Activated CD8-positive, alpha-beta T cell treated with anti-CD3 and anti-CD28 coated beads, Interleukin-2, amount 10 ng/mL, durations not matched to agents 7 days and 5 days (primary cell): ENCODE measurements around the gene TBC1D10B. TPM values are rescaled to one million over a fixed set of nuclear protein-coding genes. Genes with fewer than 3 reads are reported as not detected.
"Not testable (repeated sequence)": the region's sequence is repeated elsewhere in the genome, so short reads cannot be mapped to it uniquely, and the experiment has no call there.

Experiments
- ATAC-seq: fragments of 150-1000 bp; cut with Tn5 transposase; one replicate; pipeline ENCODE4 v1.10.0; 2021; ENCODE audit warnings: moderate library complexity
- CTCF ChIA-PET: fragments of 350-600 bp; sonication (Branson Sonifier 250); formaldehyde crosslinking; loops from one replicate; lab custom pipeline; 2021; ENCODE audit warnings: antibody characterized with exemption; lab: Charles Lee
- POLR2A ChIA-PET: fragments of 350-600 bp; sonication (Branson Sonifier 250); formaldehyde crosslinking; loops from one replicate; lab custom pipeline; 2021; ENCODE audit warnings: antibody characterized with exemption; lab: Charles Lee
- DNase-seq: peaks from one replicate; pipeline ENCODE4 v3.0.0-alpha.2; 2020
- H3K27ac Mint-ChIP-seq: one replicate; pipeline ENCODE4 v1.8.0; 2021; ENCODE audit warnings: mild to moderate bottlenecking, mixed read lengths
- H3K27me3 Mint-ChIP-seq: one replicate; pipeline ENCODE4 v1.8.0; 2021; ENCODE audit warnings: low read depth, mixed read lengths
- H3K36me3 Mint-ChIP-seq: one replicate; pipeline ENCODE4 v1.8.0; 2021; ENCODE audit warnings: low read depth, mixed read lengths
- H3K4me1 Mint-ChIP-seq: one replicate; pipeline ENCODE4 v1.8.0; 2021; ENCODE audit warnings: low read depth, mixed read lengths
- H3K4me3 Mint-ChIP-seq: one replicate; pipeline ENCODE4 v1.8.0; 2021; ENCODE audit warnings: mild to moderate bottlenecking, mixed read lengths
- H3K9me3 Mint-ChIP-seq: one replicate; pipeline ENCODE4 v1.8.0; 2022; ENCODE audit warnings: mixed read lengths; ENCODE audit not compliant: insufficient read depth
- total RNA-seq, 2 experiments: library from RNA; stranded (reverse); gene quantifications; one replicate each; pipeline ENCODE4 v1.2.3, GENCODE V29; 2021

TBC1D10B gene
- total RNA-seq, 2 experiments from 2014 or later, result 75.4 to 75.7 TPM

- no peak for ATAC-seq
- Mint-ChIP-seq H3K36me3 (peaks cover 31% of the 10 kb centered on the region), H3K9me3 (no peaks in the 10 kb centered on the region), H3K27ac (no peak overlapping the region), H3K4me1 (peaks cover 64% of the 10 kb centered on the region), H3K27me3 (peaks cover 4% of the 10 kb centered on the region), H3K4me3 (peak overlapping the region; percentile 80)
- ChIA-PET POLR2A (interaction anchor here (1.2 kb wide), 1 partner anchor 15 kb away, joined by 7 read pairs; the partner anchor contains the start of gene SEPTIN1), CTCF (interaction anchor here (3.1 to 8.9 kb wide), 2 partner anchors 11 to 14 kb away, joined by 20 to 79 read pairs; partner anchors contain the start of genes SEPTIN1 and ZNF771)
- no peak for DNase-seq
Measured at GRCh38 chr16:30397056-30397455, 26.8 kb upstream of the TBC1D10B start.

- Mint-ChIP-seq H3K4me1 (peaks cover 62% of the 10 kb centered on the region), H3K36me3 (peaks cover 31% of the 10 kb centered on the region), H3K4me3 (peak overlapping the region; percentile 80)
- not testable (repeated sequence) for DNase-seq, H3K9me3 Mint-ChIP-seq, H3K27ac Mint-ChIP-seq, H3K27me3 Mint-ChIP-seq, ATAC-seq
- ChIA-PET POLR2A (interaction anchor here (1.1 to 3.3 kb wide), 3 partner anchors 11 to 139 kb away, joined by 3 to 31 read pairs (median 5); partner anchors contain the start of genes SEPTIN1 and ZNF771), CTCF (interaction anchor here (1.8 to 8.9 kb wide), 3 partner anchors 12 to 28 kb away, joined by 5 to 79 read pairs (median 20); partner anchors contain the start of genes SEPTIN1 and ZNF771)
Measured at GRCh38 chr16:30396627-30397026, 26.3 kb upstream of the TBC1D10B start.

- no peak for ATAC-seq
- H3K36me3 Mint-ChIP-seq, result peaks cover 31% of the 10 kb centered on the region
- no peak for DNase-seq
- POLR2A ChIA-PET, result interaction anchor here (1.1 to 3.3 kb wide), 5 partner anchors 11 to 140 kb away, joined by 3 to 31 read pairs (median 5); partner anchors contain the start of genes SEPTIN1 and ZNF771
- H3K4me3 Mint-ChIP-seq, result peak overlapping the region; percentile 80
- peak overlapping the region; percentile 70 for H3K27ac Mint-ChIP-seq
- H3K9me3 Mint-ChIP-seq, result no peaks in the 10 kb centered on the region
- no peaks in the 10 kb centered on the region for H3K27me3 Mint-ChIP-seq
- H3K4me1 Mint-ChIP-seq, result peaks cover 60% of the 10 kb centered on the region
- CTCF ChIA-PET, result interaction anchor here (1.0 to 8.9 kb wide), 5 partner anchors 12 to 34 kb away, joined by 3 to 79 read pairs (median 5); partner anchors contain the start of genes DCTPP1, SEPTIN1 and ZNF771
Measured at GRCh38 chr16:30395992-30396585, 25.8 kb upstream of the TBC1D10B start.

- Mint-ChIP-seq H3K9me3 (no peaks in the 10 kb centered on the region), H3K27me3 (no peaks in the 10 kb centered on the region), H3K27ac (peak within 1 kb of the TSS; percentile 77), H3K4me3 (peak within 1 kb of the TSS; percentile 91), H3K36me3 (peaks cover 31% of the 10 kb centered on the region), H3K4me1 (peaks cover 55% of the 10 kb centered on the region)
- DNase-seq (peak; percentile 53), ATAC-seq (peak; percentile 77)
- POLR2A ChIA-PET, result interaction anchor here (0.6 to 3.3 kb wide), 7 partner anchors 12 to 140 kb away, joined by 3 to 31 read pairs (median 5); partner anchors contain the start of genes CD2BP2, SEPTIN1 and ZNF771
- CTCF ChIA-PET, result interaction anchor here (1.0 to 8.9 kb wide), 5 partner anchors 12 to 35 kb away, joined by 3 to 79 read pairs (median 5); partner anchors contain the start of genes DCTPP1, SEPTIN1 and ZNF771
Measured at GRCh38 chr16:30395155-30395991, 25.1 kb upstream of the TBC1D10B start, which contains the start of gene ZNF48. TSS of gene ZNF48 (plus strand) at chr16:30395420. CDS start at chr16:30395795, 375 bp downstream.

- Mint-ChIP-seq H3K4me1 (peaks cover 50% of the 10 kb centered on the region), H3K36me3 (peaks cover 27% of the 10 kb centered on the region), H3K4me3 (peak overlapping the region; percentile 91), H3K27ac (peak overlapping the region; percentile 77), H3K9me3 (no peaks in the 10 kb centered on the region), H3K27me3 (no peaks in the 10 kb centered on the region)
- POLR2A ChIA-PET, result interaction anchor here (0.7 to 3.3 kb wide), 3 partner anchors 12 to 17 kb away, joined by 3 to 31 read pairs (median 8); partner anchors contain the start of gene SEPTIN1
- CTCF ChIA-PET, result interaction anchor here (1.0 to 8.9 kb wide), 5 partner anchors 12 to 35 kb away, joined by 3 to 79 read pairs (median 5); partner anchors contain the start of genes DCTPP1, SEPTIN1 and ZNF771
- DNase-seq, result no peak
- no peak for ATAC-seq
Measured at GRCh38 chr16:30394592-30395154, 24.4 kb upstream of the TBC1D10B start.

GRCh38 chr16:30383521-30383920 lies 13.2 kb upstream of the TBC1D10B start:
- ChIA-PET POLR2A (interaction anchor here (0.6 to 3.6 kb wide), 11 partner anchors 9 to 275 kb away, joined by 3 to 31 read pairs (median 6); partner anchors contain the start of genes FBRS, TBC1D10B, ZNF48 and ZNF771), CTCF (interaction anchor here (1.2 to 2.8 kb wide), 13 partner anchors 9 to 292 kb away, joined by 3 to 20 read pairs (median 10); partner anchors contain the start of genes DCTPP1, FBRS, TBC1D10B and TBX6)
- Mint-ChIP-seq H3K9me3 (no peaks in the 10 kb centered on the region), H3K27ac (peak overlapping the region; percentile 93), H3K4me3 (peak overlapping the region; percentile 90), H3K36me3 (peaks cover 38% of the 10 kb centered on the region), H3K27me3 (no peaks in the 10 kb centered on the region), H3K4me1 (peaks cover 49% of the 10 kb centered on the region)
- no peak for DNase-seq
- no peak for ATAC-seq

- Mint-ChIP-seq H3K27ac (peak within 1 kb of the TSS; percentile 93), H3K36me3 (peaks cover 46% of the 10 kb centered on the region)
Measured at GRCh38 chr16:30382111-30382881, 12.0 kb upstream of the TBC1D10B start, which contains the start of gene SEPTIN1. TSS of gene SEPTIN1 (minus strand) at chr16:30382561. CDS start at chr16:30382542, 19 bp downstream.

GRCh38 chr16:30381291-30382041 lies 11.2 kb upstream of the TBC1D10B start:
- H3K4me3 Mint-ChIP-seq, result peak overlapping the region; percentile 90
- DNase-seq (peak; percentile 63), ATAC-seq (no peak)
- H3K4me1 Mint-ChIP-seq, result peaks cover 68% of the 10 kb centered on the region
- H3K9me3 Mint-ChIP-seq, result no peaks in the 10 kb centered on the region
- H3K36me3 Mint-ChIP-seq, result peaks cover 49% of the 10 kb centered on the region
- ChIA-PET CTCF (interaction anchor here (1.0 to 2.8 kb wide), 4 partner anchors 10 to 36 kb away, joined by 3 to 20 read pairs (median 12); partner anchors contain the start of gene ZNF48), POLR2A (interaction anchor here (1.1 to 3.6 kb wide), 4 partner anchors 10 to 26 kb away, joined by 4 to 31 read pairs (median 18); partner anchors contain the start of genes TBC1D10B, ZNF48 and ZNF771)
- peak overlapping the region; percentile 93 for H3K27ac Mint-ChIP-seq
- no peaks in the 10 kb centered on the region for H3K27me3 Mint-ChIP-seq

More at GRCh38 chr16:30382111-30382881, 12.0 kb upstream of the TBC1D10B start, which contains the start of gene SEPTIN1:
- ATAC-seq, result peak; percentile 52
- peak within 1 kb of the TSS; percentile 90 for H3K4me3 Mint-ChIP-seq
- ChIA-PET CTCF (interaction anchor here (0.7 to 2.8 kb wide), 15 partner anchors 10 to 290 kb away, joined by 3 to 20 read pairs (median 6); partner anchors contain the start of genes DCTPP1, FBRS, TBC1D10B and TBX6), POLR2A (interaction anchor here (0.5 to 3.6 kb wide), 21 partner anchors 9 to 559 kb away, joined by 3 to 31 read pairs (median 6); partner anchors contain the start of genes CORO1A, FBRS, TBC1D10B and ZNF48)
- peak; percentile 91 for DNase-seq
- H3K9me3 Mint-ChIP-seq, result no peaks in the 10 kb centered on the region
- H3K4me1 Mint-ChIP-seq, result peaks cover 59% of the 10 kb centered on the region
- no peaks in the 10 kb centered on the region for H3K27me3 Mint-ChIP-seq

GRCh38 chr16:30380803-30381208 lies 10.5 kb upstream of the TBC1D10B start:
- peak overlapping the region; percentile 93 for H3K27ac Mint-ChIP-seq
- H3K4me3 Mint-ChIP-seq, result peak overlapping the region; percentile 90
- CTCF ChIA-PET, result interaction anchor here (1.0 to 2.8 kb wide), 3 partner anchors 10 to 37 kb away, joined by 3 to 11 read pairs (median 7); no protein-coding TSS in a partner anchor
- H3K4me1 Mint-ChIP-seq, result peaks cover 69% of the 10 kb centered on the region
- H3K9me3 Mint-ChIP-seq, result no peaks in the 10 kb centered on the region
- no peak for DNase-seq
- no peak for ATAC-seq
- H3K36me3 Mint-ChIP-seq, result peaks cover 49% of the 10 kb centered on the region
- POLR2A ChIA-PET, result interaction anchor here (1.1 to 3.6 kb wide), 2 partner anchors 10 to 14 kb away, joined by 4 to 31 read pairs; partner anchors contain the start of gene ZNF48
- H3K27me3 Mint-ChIP-seq, result no peaks in the 10 kb centered on the region
